Ishikawa (cell line): ENCODE measurements around the gene OPN1SW.

Experiments used
- CREB1 ChIP-seq: IDR thresholded peaks from 2 replicates; pipeline ENCODE4 v1.6.1; 2012; ENCODE audit warnings: low read depth
- EP300 ChIP-seq: IDR thresholded peaks from 2 replicates; pipeline ENCODE4 v1.6.1; 2012; ENCODE audit warnings: borderline replicate concordance
- MAX ChIP-seq: IDR thresholded peaks from 2 replicates; pipeline ENCODE4 v1.6.1; 2012
- RAD21 ChIP-seq: IDR thresholded peaks from 2 replicates; pipeline ENCODE4 v1.6.1; 2012; ENCODE audit warnings: low read depth
- REST ChIP-seq: IDR thresholded peaks from 2 replicates; pipeline ENCODE4 v1.6.1; 2012; ENCODE audit warnings: low read depth, mild to moderate bottlenecking
- TEAD4 ChIP-seq: IDR thresholded peaks from 2 replicates; pipeline ENCODE4 v1.6.1; 2012
- YY1 ChIP-seq: IDR thresholded peaks from 2 replicates; pipeline ENCODE4 v1.6.1; 2012; ENCODE audit warnings: low read depth

- no peak for TF ChIP-seq MAX
- no peak for TF ChIP-seq RAD21
- no peak for TF ChIP-seq CREB1
- TF ChIP-seq EP300 = no peak
- no peak for TF ChIP-seq REST
- no peak for TF ChIP-seq TEAD4
- TF ChIP-seq YY1 = no peak
Observed at GRCh38 chr7:128757203-128757602, 18.4 kb downstream of the OPN1SW start.
